ENCODE results near the gene SLC6A3. TPM values are rescaled to one million over a fixed set of nuclear protein-coding genes. Genes with fewer than 3 reads are reported as not detected.

The SLC6A3 gene
- total and polyA plus RNA-seq, 9 of the 15 experiments (the other 6 are each of a cell fraction or from before 2014, with no cell fraction given): not detected

- intact Hi-C loops (cut with micrococcal nuclease): no loop called here
- CTCF ChIA-PET (ENCODE audit: low intra/inter-chr PET ratio): no interaction called here
These were observed 81.0 kb downstream of the SLC6A3 start for GRCh38 chr5:1364211-1364610.

More at GRCh38 chr5:1364211-1364610, 81.0 kb downstream of the SLC6A3 start:
- TF ChIP-seq ATF7 (IDR thresholded peaks at IDR 0.05): no peak
- no peak for TF ChIP-seq ZNF146 (CRISPR knock-in tag; IDR thresholded peaks at IDR 0.05; ENCODE audit: unreplicated experiment)
- TF ChIP-seq ZHX1 (conservative IDR thresholded peaks at IDR 0.05; ENCODE audit: low read length): no peak
- no peak for TF ChIP-seq BMI1 (IDR thresholded peaks at IDR 0.05; ENCODE audit: low read length)
- no peak for TF ChIP-seq AFF1 (IDR thresholded peaks at IDR 0.05; ENCODE audit: low read depth in 1 of 2, partially characterized antibody in 2 of 2)
- TF ChIP-seq ZNF124 (CRISPR knock-in tag; IDR thresholded peaks at IDR 0.05): no peak
- no peak for TF ChIP-seq FOXP4 (CRISPR knock-in tag; IDR thresholded peaks at IDR 0.05; ENCODE audit: borderline replicate concordance)
- TF ChIP-seq HCFC1 (IDR thresholded peaks at IDR 0.05; ENCODE audit: low read depth, low read length): no peak
- TF ChIP-seq HDAC1 (IDR thresholded peaks at IDR 0.05): no peak
- TF ChIP-seq HIVEP1 (CRISPR knock-in tag; IDR thresholded peaks at IDR 0.05): no peak
- H3K9ac ChIP-seq (ENCODE audit: insufficient read depth in 1 of 2, low read depth in 2 of 2, low read length in 2 of 2): no peak overlapping the region
- no peak overlapping the region for H2AFZ ChIP-seq (ENCODE audit: low read depth, low read length)
- H3K4me3 ChIP-seq: no peak overlapping the region
- peaks cover 65 to 76% of the 10 kb centered on the region in 2 experiments for H3K27me3 ChIP-seq (ENCODE audit: control insufficient read depth in 2 of 2, insufficient read depth in 2 of 2, low read length in 2 of 2)
- no peaks in the 10 kb centered on the region for H3K36me3 ChIP-seq (ENCODE audit: control insufficient read depth, insufficient read depth, low read length)
- no peaks in the 10 kb centered on the region for H3K9me3 ChIP-seq (replicated peaks; ENCODE audit: control insufficient read depth, insufficient read depth, low read depth, low read length)
- H3K4me2 ChIP-seq (ENCODE audit: insufficient read depth, low read length): no peak overlapping the region
- no peak for ATAC-seq
- H3K79me2 ChIP-seq (ENCODE audit: control insufficient read depth, insufficient read depth, low read length): no peaks in the 10 kb centered on the region
- H4K20me1 ChIP-seq (replicated peaks; ENCODE audit: control insufficient read depth, insufficient read depth, low read length): peaks cover 4% of the 10 kb centered on the region
- POLR2A ChIA-PET: interaction anchor here (0.6 to 1.0 kb wide), 2 partner anchors 17 to 513 kb away, joined by 3 read pairs; no protein-coding TSS in a partner anchor
- no peaks in the 10 kb centered on the region for H3K9me1 ChIP-seq (ENCODE audit: control insufficient read depth, insufficient read depth, low read length)
- no TSS peak for BruUV-seq (replicated peaks)
- no peak overlapping the region for H3K27ac ChIP-seq (ENCODE audit: extremely low read depth, low read depth, low read length)
- peaks cover 0 to 3% of the 10 kb centered on the region in 2 experiments; a peak in 2 of 5 replicates for H3K4me1 ChIP-seq (replicated peaks in 1 of 2; ENCODE audit: control insufficient read depth in 2 of 2, insufficient read depth in 2 of 2, low read length in 2 of 2)
- FAIRE-seq: no peak
- no peak for DNase-seq (ENCODE audit: extremely low read depth in 1 of 4, low spot score in 3 of 4)
- in situ Hi-C loops (cut with MboI): no loop called here
- WGBS (ENCODE audit: insufficient coverage, low coverage, missing lambda C conversion rate): 2% methylated on average over 9 of the region's 9 CpGs
